Kidney tubule cell (primary cell): ENCODE measurements around the gene TEX47.

Experiments used
- DNase-seq: peaks from one replicate; pipeline ENCODE4 v3.0.0-alpha.2; 2018; ENCODE audit warnings: low spot score

The TEX47 gene

GRCh38 chr7:88746126-88746525, 49.4 kb downstream of the TEX47 start:
- DNase-seq: no peak
